ENCODE results near the gene IGSF23. TPM values are rescaled to one million over a fixed set of nuclear protein-coding genes. Genes with fewer than 3 reads are reported as not detected.

The IGSF23 gene
- total and polyA plus RNA-seq, 2 experiments from 2014 or later, result not detected

GRCh38 chr19:44607049-44607448, 6.3 kb upstream of the IGSF23 start (continued):
- TF ChIP-seq, protein P1, sequence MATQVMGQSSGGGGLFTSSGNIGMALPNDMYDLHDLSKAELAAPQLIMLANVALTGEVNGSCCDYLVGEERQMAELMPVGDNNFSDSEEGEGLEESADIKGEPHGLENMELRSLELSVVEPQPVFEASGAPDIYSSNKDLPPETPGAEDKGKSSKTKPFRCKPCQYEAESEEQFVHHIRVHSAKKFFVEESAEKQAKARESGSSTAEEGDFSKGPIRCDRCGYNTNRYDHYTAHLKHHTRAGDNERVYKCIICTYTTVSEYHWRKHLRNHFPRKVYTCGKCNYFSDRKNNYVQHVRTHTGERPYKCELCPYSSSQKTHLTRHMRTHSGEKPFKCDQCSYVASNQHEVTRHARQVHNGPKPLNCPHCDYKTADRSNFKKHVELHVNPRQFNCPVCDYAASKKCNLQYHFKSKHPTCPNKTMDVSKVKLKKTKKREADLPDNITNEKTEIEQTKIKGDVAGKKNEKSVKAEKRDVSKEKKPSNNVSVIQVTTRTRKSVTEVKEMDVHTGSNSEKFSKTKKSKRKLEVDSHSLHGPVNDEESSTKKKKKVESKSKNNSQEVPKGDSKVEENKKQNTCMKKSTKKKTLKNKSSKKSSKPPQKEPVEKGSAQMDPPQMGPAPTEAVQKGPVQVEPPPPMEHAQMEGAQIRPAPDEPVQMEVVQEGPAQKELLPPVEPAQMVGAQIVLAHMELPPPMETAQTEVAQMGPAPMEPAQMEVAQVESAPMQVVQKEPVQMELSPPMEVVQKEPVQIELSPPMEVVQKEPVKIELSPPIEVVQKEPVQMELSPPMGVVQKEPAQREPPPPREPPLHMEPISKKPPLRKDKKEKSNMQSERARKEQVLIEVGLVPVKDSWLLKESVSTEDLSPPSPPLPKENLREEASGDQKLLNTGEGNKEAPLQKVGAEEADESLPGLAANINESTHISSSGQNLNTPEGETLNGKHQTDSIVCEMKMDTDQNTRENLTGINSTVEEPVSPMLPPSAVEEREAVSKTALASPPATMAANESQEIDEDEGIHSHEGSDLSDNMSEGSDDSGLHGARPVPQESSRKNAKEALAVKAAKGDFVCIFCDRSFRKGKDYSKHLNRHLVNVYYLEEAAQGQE (IDR thresholded peaks at IDR 0.05; ENCODE audit: unreplicated experiment), result no peak

DNA sequence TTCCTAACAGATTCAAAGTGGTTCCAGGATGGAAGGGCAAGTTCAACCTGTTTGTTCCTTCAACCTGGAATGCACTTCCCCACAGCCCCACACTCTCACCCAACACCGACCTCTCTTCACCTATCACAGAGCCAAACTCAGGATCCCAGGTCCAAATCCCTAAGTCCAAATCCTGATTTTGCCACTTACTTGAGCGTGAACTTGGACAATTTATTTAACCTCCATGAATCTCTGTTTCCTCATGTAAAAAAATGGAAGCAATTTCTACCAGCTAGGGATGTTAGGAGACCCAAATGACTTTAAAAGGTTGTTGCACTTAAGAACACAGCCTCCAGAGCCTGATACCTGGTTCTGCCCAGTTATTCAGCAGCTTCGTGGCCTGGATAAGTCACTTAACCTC, 5.4 kb upstream of the IGSF23 start:
- Histone ChIP-seq H3K4me2 (no peak overlapping the region), H2AFZ (no peak overlapping the region), H3K4me1 (ENCODE audit: insufficient read depth) (peaks cover 35% of the 10 kb centered on the region), H3K9me2 (ENCODE audit: insufficient read depth) (no peaks in the 10 kb centered on the region), H3K4me3 (no peak overlapping the region), H3K27ac (ENCODE audit: low read depth) (no peak overlapping the region), H3F3A (replicated peaks; ENCODE audit: low read depth) (no peaks in the 10 kb centered on the region), H3K36me3 (ENCODE audit: insufficient read depth) (no peaks in the 10 kb centered on the region), H4K20me1 (replicated peaks; ENCODE audit: insufficient read depth) (no peaks in the 10 kb centered on the region), H3K79me2 (replicated peaks; ENCODE audit: insufficient read depth) (no peaks in the 10 kb centered on the region), H3K27me3 (ENCODE audit: insufficient read depth) (no peaks in the 10 kb centered on the region)
- ATAC-seq (no peak; the same call in 2 of the 3 replicates), DNase-seq (ENCODE audit: low spot score) (no peak)
- Mint-ChIP-seq H3K4me3 (no peak overlapping the region), H3K27ac (no peak overlapping the region), H3K27me3 (ENCODE audit: insufficient read depth, low read depth, poor library complexity) (peaks cover 3% of the 10 kb centered on the region), H3K4me1 (peaks cover 28% of the 10 kb centered on the region), H3K9me3 (no peaks in the 10 kb centered on the region; the same call in 1 of the 3 replicates), H3K36me3 (ENCODE audit: low read depth) (no peaks in the 10 kb centered on the region; the same call in 2 of the 3 replicates)
- no peak for TF ChIP-seq CREB1 (CRISPR knock-in tag; IDR thresholded peaks at IDR 0.05; ENCODE audit: low read depth)
- TF ChIP-seq STAT1 (IDR thresholded peaks at IDR 0.05; ENCODE audit: unreplicated experiment), result no peak
- no peak for TF ChIP-seq JUNB (IDR thresholded peaks at IDR 0.05; ENCODE audit: unreplicated experiment)
- no peak for TF ChIP-seq NANOG (IDR thresholded peaks at IDR 0.05; ENCODE audit: borderline replicate concordance)
- no peak for TF ChIP-seq ZNF331 (CRISPR knock-in tag; IDR thresholded peaks at IDR 0.05; ENCODE audit: low read depth)

DNA sequence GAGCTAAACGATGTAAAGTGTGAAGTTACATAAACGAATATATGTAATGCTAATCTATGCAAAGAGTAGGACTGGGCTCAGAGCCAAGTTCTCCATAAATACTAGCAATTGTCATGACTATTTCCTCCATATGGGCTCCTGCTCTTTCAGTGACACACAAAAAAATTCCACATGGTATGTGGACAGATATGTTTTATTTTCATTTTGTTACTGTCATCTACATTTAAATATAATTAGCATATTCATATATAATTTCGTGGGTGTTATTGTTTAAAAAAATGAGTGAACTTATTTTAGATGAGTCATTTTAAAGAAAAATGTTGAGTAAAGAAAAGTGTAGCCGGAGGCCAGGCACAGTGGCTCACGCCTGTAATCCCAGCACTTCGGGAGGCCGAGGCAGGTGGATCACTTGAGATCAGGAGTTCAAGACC, 5.0 kb upstream of the IGSF23 start:
- peaks cover 3% of the 10 kb centered on the region for H3K27me3 Mint-ChIP-seq (ENCODE audit: insufficient read depth, low read depth, poor library complexity)
- Histone ChIP-seq H2AFZ (no peak overlapping the region), H3K27ac (ENCODE audit: low read depth) (no peak overlapping the region), H3K4me1 (ENCODE audit: insufficient read depth) (peaks cover 30% of the 10 kb centered on the region), H3K36me3 (ENCODE audit: insufficient read depth) (no peaks in the 10 kb centered on the region), H3F3A (replicated peaks; ENCODE audit: low read depth) (no peaks in the 10 kb centered on the region), H3K4me3 (no peak overlapping the region), H3K9me2 (ENCODE audit: insufficient read depth) (no peaks in the 10 kb centered on the region), H3K4me2 (no peak overlapping the region), H4K20me1 (replicated peaks; ENCODE audit: insufficient read depth) (no peaks in the 10 kb centered on the region), H3K27me3 (ENCODE audit: insufficient read depth) (no peaks in the 10 kb centered on the region), H3K79me2 (replicated peaks; ENCODE audit: insufficient read depth) (no peaks in the 10 kb centered on the region)
- TF ChIP-seq ETS1 (IDR thresholded peaks at IDR 0.05) (no peak), NANOG (IDR thresholded peaks at IDR 0.05; ENCODE audit: borderline replicate concordance) (no peak), ZNF331 (CRISPR knock-in tag; IDR thresholded peaks at IDR 0.05; ENCODE audit: low read depth) (no peak), ZNF114 (CRISPR knock-in tag; IDR thresholded peaks at IDR 0.05) (no peak), JUNB (IDR thresholded peaks at IDR 0.05; ENCODE audit: unreplicated experiment) (no peak), EZH2 (IDR thresholded peaks at IDR 0.05; ENCODE audit: low read depth, unreplicated experiment) (no peak)
- TF ChIP-seq, protein P2, sequence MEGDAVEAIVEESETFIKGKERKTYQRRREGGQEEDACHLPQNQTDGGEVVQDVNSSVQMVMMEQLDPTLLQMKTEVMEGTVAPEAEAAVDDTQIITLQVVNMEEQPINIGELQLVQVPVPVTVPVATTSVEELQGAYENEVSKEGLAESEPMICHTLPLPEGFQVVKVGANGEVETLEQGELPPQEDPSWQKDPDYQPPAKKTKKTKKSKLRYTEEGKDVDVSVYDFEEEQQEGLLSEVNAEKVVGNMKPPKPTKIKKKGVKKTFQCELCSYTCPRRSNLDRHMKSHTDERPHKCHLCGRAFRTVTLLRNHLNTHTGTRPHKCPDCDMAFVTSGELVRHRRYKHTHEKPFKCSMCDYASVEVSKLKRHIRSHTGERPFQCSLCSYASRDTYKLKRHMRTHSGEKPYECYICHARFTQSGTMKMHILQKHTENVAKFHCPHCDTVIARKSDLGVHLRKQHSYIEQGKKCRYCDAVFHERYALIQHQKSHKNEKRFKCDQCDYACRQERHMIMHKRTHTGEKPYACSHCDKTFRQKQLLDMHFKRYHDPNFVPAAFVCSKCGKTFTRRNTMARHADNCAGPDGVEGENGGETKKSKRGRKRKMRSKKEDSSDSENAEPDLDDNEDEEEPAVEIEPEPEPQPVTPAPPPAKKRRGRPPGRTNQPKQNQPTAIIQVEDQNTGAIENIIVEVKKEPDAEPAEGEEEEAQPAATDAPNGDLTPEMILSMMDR (conservative IDR thresholded peaks at IDR 0.05; ENCODE audit: low read depth in 2 of 2), result no peak
- no peaks in the 10 kb centered on the region; the same call in 2 of the 3 replicates for H3K36me3 Mint-ChIP-seq (ENCODE audit: low read depth)
- H3K27ac Mint-ChIP-seq, result no peak overlapping the region
- H3K4me3 Mint-ChIP-seq, result no peak overlapping the region
- ATAC-seq, result no peak
- DNase-seq (ENCODE audit: low spot score), result no peak
- H3K9me3 Mint-ChIP-seq, result no peaks in the 10 kb centered on the region; the same call in 1 of the 3 replicates
- H3K4me1 Mint-ChIP-seq, result peaks cover 27% of the 10 kb centered on the region

Data from GM23338 (cell line).